Testis (tissue), 3 donors: ENCODE measurements around the gene MAP3K14. TPM values are rescaled to one million over a fixed set of nuclear protein-coding genes. Genes with fewer than 3 reads are reported as not detected.

Experiments
- DNase-seq: peaks from one replicate; pipeline ENCODE4 v3.0.0-alpha.2; 2019
- H3K27ac ChIP-seq, 2 donors: fragments of 200-600 bp; sonication (generic); one replicate each; pipeline ENCODE4 v1.5.1; 2019
- H3K27me3 ChIP-seq: fragments of 200-600 bp; sonication (generic); one replicate; pipeline ENCODE4 v1.5.1; 2019
- H3K36me3 ChIP-seq: fragments of 200-600 bp; sonication (generic); one replicate; pipeline ENCODE4 v1.5.1; 2017; ENCODE audit warnings: low read depth; ENCODE audit errors: missing control alignments
- H3K4me1 ChIP-seq: fragments of 200-600 bp; sonication (generic); one replicate; pipeline ENCODE4 v1.5.1; 2019
- H3K4me3 ChIP-seq, 2 donors: fragments of 200-600 bp; sonication (generic); one replicate each; pipeline ENCODE4 v1.5.1; 2017 to 2019
- H3K9me3 ChIP-seq: fragments of 200-600 bp; sonication (generic); one replicate; pipeline ENCODE4 v1.5.1; 2017
- POLR2A ChIP-seq: fragments of 450-650 bp; IDR thresholded peaks from one replicate; pipeline ENCODE4 v1.6.1; 2017; ENCODE audit warnings: antibody characterized with exemption, mild to moderate bottlenecking, moderate library complexity
- WGBS, 2 donors: methylation state at CpG; one replicate each; pipeline ENCODE4 v1.1.5; 2018; 5-methylcytosine and 5-hydroxymethylcytosine counted together
- intact Hi-C: fragments of 100-400 bp; cut with DNase I; formaldehyde crosslinking; loops from one replicate; pipeline ENCODE4 v1.15.1; 2023; ENCODE audit warnings: low total_unique reads
- polyA plus RNA-seq: library from polyadenylated mRNA; stranded (reverse); fragments of 350-450 nt; fragmentation: Illumina TruSeq; extraction: RNeasy Lipid Tissue Mini Kit (QIAGEN cat#74804); gene quantifications from one replicate; pipeline ENCODE4 v1.2.3, GENCODE V29; 2014; ENCODE audit warnings: low read depth, low replicate concordance; ENCODE audit not compliant: insufficient read depth
- total RNA-seq, 2 donors: library from RNA; depleted of rRNA; stranded (reverse); fragments of >200 nt; gene quantifications; one replicate each; pipeline ENCODE4 v1.2.3, GENCODE V29; 2016
- TF ChIP-seq, protein P1 (sequence below), 3 experiments: fragments of 450-650 bp in 2 of 3; fragments of 200-600 bp in 1 of 3; sonication (generic) in 1 of 3; IDR thresholded peaks; one replicate each; pipeline ENCODE4 v1.5.1; 2016 to 2019; ENCODE audit warnings: antibody characterized with exemption in 3 of 3, mild to moderate bottlenecking in 2 of 3, moderate library complexity in 1 of 3

Gene MAP3K14
- total and polyA plus RNA-seq, 3 donors from 2014 or later = 12.4 to 24.9 (median 14.6) TPM

DNA sequence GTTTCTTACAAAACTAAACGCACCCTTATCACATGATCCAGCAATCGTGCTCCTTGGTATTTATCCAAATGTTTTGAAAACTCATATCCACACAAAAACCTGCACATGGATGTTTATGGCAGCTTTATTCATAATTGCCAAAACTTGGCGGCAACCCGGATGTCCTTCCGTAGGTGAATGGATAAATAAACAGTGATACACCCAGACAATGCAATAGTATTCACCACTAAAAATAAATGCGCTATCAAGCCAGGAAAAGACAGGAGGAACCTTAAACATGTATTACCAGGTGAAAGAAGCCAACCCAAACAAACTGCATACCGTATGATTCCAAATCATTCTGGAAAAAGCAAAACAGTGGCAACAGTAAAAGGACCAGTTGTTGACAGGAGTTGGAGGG lies 64.9 kb downstream of the MAP3K14 start:
- TF ChIP-seq, protein P1, sequence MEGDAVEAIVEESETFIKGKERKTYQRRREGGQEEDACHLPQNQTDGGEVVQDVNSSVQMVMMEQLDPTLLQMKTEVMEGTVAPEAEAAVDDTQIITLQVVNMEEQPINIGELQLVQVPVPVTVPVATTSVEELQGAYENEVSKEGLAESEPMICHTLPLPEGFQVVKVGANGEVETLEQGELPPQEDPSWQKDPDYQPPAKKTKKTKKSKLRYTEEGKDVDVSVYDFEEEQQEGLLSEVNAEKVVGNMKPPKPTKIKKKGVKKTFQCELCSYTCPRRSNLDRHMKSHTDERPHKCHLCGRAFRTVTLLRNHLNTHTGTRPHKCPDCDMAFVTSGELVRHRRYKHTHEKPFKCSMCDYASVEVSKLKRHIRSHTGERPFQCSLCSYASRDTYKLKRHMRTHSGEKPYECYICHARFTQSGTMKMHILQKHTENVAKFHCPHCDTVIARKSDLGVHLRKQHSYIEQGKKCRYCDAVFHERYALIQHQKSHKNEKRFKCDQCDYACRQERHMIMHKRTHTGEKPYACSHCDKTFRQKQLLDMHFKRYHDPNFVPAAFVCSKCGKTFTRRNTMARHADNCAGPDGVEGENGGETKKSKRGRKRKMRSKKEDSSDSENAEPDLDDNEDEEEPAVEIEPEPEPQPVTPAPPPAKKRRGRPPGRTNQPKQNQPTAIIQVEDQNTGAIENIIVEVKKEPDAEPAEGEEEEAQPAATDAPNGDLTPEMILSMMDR (IDR thresholded peaks at IDR 0.05) = no peak
- TF ChIP-seq POLR2A = no peak
- no peaks in the 10 kb centered on the region for H3K9me3 ChIP-seq
- no peaks in the 10 kb centered on the region for H3K36me3 ChIP-seq
- H3K27me3 ChIP-seq = no peaks in the 10 kb centered on the region
- peaks cover 16% of the 10 kb centered on the region for H3K4me1 ChIP-seq
- DNase-seq = no peak
- H3K27ac ChIP-seq = peak overlapping the region in 1 of 2 donors; percentile 41
- intact Hi-C loops = no loop called here
- no peak overlapping the region for H3K4me3 ChIP-seq
- 54 to 60% methylated on average over 7 of the region's 7 CpGs for WGBS, 2 donors

DNA sequence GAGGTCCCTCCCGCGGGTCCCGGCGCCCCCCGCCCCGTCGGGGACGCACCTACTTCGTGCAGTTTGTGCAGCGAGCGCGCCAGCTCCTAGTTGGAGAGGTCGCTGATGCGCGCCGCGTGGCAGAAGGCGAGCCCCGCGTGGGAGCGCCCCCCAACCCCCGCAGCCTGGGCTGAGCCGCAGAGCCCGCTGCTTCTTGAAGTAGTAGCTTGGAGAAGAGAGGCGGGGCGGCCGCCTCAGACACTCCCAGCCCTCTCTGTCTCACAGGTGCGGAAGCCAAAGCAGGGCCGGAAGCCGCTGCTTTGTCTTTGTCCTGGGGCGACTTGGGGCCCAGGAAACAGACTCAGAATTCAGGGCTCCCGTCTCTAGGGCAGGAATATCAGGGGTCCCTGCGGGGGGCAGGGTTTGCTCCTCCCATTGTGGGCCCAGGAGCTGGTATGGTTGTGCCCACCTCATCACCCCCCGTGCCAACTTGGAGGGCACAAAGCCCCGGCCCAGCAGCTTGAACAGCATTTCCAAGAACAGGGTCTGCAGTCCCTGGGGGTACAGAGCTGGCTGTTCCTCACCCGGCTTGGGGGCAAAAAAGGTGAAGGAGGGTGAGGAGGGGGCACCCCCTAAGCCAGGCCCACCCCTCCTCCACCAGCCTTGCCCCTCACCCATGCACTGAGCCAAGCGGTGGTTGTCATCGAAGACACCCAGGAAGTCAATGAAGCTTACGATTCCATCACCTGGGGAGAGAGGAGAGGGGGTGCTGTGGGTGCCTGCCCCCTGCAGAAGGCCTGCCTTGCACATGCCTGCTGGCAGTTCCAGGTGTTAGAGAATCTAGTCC lies 68.5 kb downstream of the MAP3K14 start:
- WGBS, 2 donors = 21 to 32% methylated on average over 13 to 36 of the region's 39 CpGs
- intact Hi-C loops = no loop called here
- H3K4me3 ChIP-seq = peak overlapping the region; percentile 34 to 59
- peaks cover 20% of the 10 kb centered on the region for H3K4me1 ChIP-seq
- no peak for DNase-seq
- H3K27me3 ChIP-seq = no peaks in the 10 kb centered on the region
- TF ChIP-seq POLR2A = no peak
- TF ChIP-seq, protein P1 (IDR thresholded peaks at IDR 0.05) = no peak
- no peaks in the 10 kb centered on the region for H3K9me3 ChIP-seq
- H3K36me3 ChIP-seq = no peaks in the 10 kb centered on the region
- no peak overlapping the region for H3K27ac ChIP-seq

DNA sequence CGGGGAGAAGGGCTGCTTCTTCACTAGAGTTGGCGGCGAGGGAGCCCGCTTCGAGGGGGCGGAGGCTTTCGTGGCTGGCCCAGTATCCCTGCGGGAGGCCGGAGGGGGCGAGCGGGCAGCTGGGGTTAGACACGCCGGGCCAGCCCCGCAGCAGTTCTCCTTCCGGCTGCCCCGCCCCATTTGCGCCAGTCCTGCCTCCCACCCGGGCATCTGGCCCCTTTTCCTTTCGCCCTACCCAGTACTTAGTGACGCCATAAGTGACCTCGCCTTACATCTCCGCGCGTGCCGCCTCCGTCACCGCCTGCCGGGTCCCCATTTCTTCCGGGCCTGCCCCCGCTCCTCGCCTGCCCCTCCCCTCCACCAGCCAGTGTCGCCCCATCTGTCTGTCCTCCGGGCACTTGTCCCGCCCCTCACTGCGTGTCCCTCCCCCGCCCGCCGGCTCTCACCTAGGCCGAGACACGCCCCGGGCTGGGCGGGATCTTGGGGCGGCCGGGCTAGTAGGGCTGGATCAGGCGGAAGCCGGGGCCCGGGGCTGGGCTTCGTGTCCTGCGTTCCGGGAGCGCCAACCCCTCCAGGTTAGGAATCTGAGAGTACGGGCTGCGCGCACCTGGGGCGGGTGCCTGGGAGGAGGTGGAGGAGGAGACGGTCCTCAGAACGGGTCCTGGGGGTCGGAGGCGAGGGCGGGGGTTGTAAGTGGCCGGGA lies 69.2 kb downstream of the MAP3K14 start:
- Histone ChIP-seq H3K27ac (no peak overlapping the region), H3K4me1 (peaks cover 17% of the 10 kb centered on the region), H3K27me3 (no peaks in the 10 kb centered on the region), H3K36me3 (no peaks in the 10 kb centered on the region), H3K4me3 (peak overlapping the region; percentile 34 to 59), H3K9me3 (no peaks in the 10 kb centered on the region)
- intact Hi-C loops = no loop called here
- 1 to 6% methylated on average over 37 to 61 of the region's 61 CpGs for WGBS, 2 donors
- DNase-seq = peak; percentile 91
- no peak for TF ChIP-seq POLR2A
- TF ChIP-seq, protein P1 (IDR thresholded peaks at IDR 0.05) = no peak

DNA sequence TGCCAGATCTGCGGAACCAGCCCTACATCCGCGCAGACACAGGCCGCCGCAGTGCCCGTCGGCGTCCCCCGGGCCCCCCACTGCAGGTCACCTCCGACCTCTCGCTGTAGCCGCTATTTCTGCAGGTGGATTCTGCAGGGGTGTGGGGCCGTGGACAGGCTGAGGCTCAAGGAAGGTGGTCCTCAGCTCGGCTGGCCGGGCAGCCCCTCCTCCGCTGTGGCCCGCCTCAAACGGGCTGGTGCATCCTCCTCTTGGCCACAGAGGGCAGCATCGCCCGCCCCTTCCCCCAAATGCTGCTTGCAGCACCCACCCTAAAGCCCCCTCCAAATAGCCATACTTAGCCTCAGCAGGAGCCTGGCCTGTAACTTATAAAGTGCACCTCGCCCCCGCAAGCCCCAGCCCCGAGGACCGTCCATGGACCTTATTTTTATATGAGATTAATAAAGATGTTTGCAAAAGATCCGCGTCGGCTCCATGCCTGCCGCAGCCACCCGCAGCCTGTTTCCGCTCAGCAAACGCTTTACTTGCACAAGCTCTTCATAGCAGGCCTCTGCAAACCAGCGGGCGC lies 69.9 kb downstream of the MAP3K14 start:
- peaks cover 17% of the 10 kb centered on the region for H3K4me1 ChIP-seq
- intact Hi-C loops = no loop called here
- peak overlapping the region; percentile 34 to 59 for H3K4me3 ChIP-seq
- H3K9me3 ChIP-seq = no peaks in the 10 kb centered on the region
- TF ChIP-seq POLR2A = no peak
- TF ChIP-seq, protein P1 (IDR thresholded peaks at IDR 0.05) = peak in 2 of 3 experiments; percentile 26 to 36
- 0 to 8% methylated on average over 14 to 33 of the region's 33 CpGs for WGBS, 2 donors
- peak overlapping the region in 1 of 2 donors; percentile 6 for H3K27ac ChIP-seq
- H3K27me3 ChIP-seq = no peaks in the 10 kb centered on the region
- H3K36me3 ChIP-seq = no peaks in the 10 kb centered on the region
- DNase-seq = peak; percentile 50
